Lower leg skin (tissue), 4 donors: ENCODE data around the gene TRIM9. TPM values are rescaled to one million over a fixed set of nuclear protein-coding genes. Genes with fewer than 3 reads are reported as not detected.
"Not testable (repeated sequence)": the region's sequence is repeated elsewhere in the genome, so short reads cannot be mapped to it uniquely, and the experiment has no call there.

ENCODE experiments used
- DNase-seq, 2 donors: peaks; one replicate each; pipeline ENCODE4 v3.0.0-alpha.2; 2019; ENCODE audit warnings: low spot score in 2 of 2
- H3K4me3 ChIP-seq: fragments of 200-600 bp; sonication (generic); 2 replicates; pipeline ENCODE4 v1.5.1; 2017; ENCODE audit warnings: mild to moderate bottlenecking, low read depth; ENCODE audit not compliant: poor library complexity, severe bottlenecking
- CTCF ChIP-seq, 3 donors: fragments of 450-650 bp; IDR thresholded peaks; one replicate each; pipeline ENCODE4 v1.5.1; 2016; ENCODE audit warnings: antibody characterized with exemption in 3 of 3, mild to moderate bottlenecking in 3 of 3, moderate library complexity in 2 of 3
- POLR2A ChIP-seq, 2 donors: fragments of 450-650 bp; IDR thresholded peaks; one replicate each; pipeline ENCODE4 v1.6.1; 2016 to 2017; ENCODE audit warnings: antibody characterized with exemption in 2 of 2, mild to moderate bottlenecking in 1 of 2, moderate library complexity in 1 of 2
- WGBS, 2 donors: methylation state at CpG; one replicate each; pipeline ENCODE4 v1.1.5; 2018; 5-methylcytosine and 5-hydroxymethylcytosine counted together
- intact Hi-C: fragments of 100-400 bp; cut with DNase I; formaldehyde crosslinking; loops from one replicate; pipeline ENCODE4 v1.15.0; 2023; ENCODE audit warnings: low total_unique reads
- total RNA-seq, 4 donors: library from RNA; depleted of rRNA; stranded (reverse); fragments of >200 nt; gene quantifications; one replicate each; pipeline ENCODE4 v1.1.0, GENCODE V29; 2016

Gene TRIM9
- total RNA-seq, 4 donors from 2014 or later = 0.76 to 3.0 (median 1.4) TPM

- DNase-seq = peak; percentile 47 to 92
- intact Hi-C loops = no loop called here
- TF ChIP-seq CTCF (IDR thresholded peaks at IDR 0.05) = no peak
- no peak for TF ChIP-seq POLR2A (IDR thresholded peaks at IDR 0.05)
- peak overlapping the region; percentile 71 for H3K4me3 ChIP-seq
- 11 to 12% methylated on average over 17 to 25 of the region's 26 CpGs for WGBS, 2 donors
Observed at GRCh38 chr14:50943261-50943942, 151.5 kb downstream of the TRIM9 start.

- H3K4me3 ChIP-seq, intact Hi-C loops, DNase-seq: not testable (repeated sequence)
- 92 to 96% methylated on average over 8 of the region's 8 CpGs for WGBS, 2 donors
Observed at GRCh38 chr14:50941638-50942037, 153.3 kb downstream of the TRIM9 start.

GRCh38 chr14:50941151-50941550, 153.8 kb downstream of the TRIM9 start:
- 49 to 62% methylated on average over 6 of the region's 6 CpGs for WGBS, 2 donors
- no peak overlapping the region for H3K4me3 ChIP-seq
- TF ChIP-seq POLR2A (IDR thresholded peaks at IDR 0.05) (no peak), CTCF (IDR thresholded peaks at IDR 0.05) (no peak)
- intact Hi-C loops = no loop called here
- DNase-seq = no peak

GRCh38 chr14:50937800-50938199, 157.1 kb downstream of the TRIM9 start:
- intact Hi-C loops = no loop called here
- 61 to 65% methylated on average over 4 of the region's 4 CpGs for WGBS, 2 donors
- TF ChIP-seq POLR2A (IDR thresholded peaks at IDR 0.05) (no peak), CTCF (IDR thresholded peaks at IDR 0.05) (no peak)

GRCh38 chr14:50937325-50937724, 157.6 kb downstream of the TRIM9 start:
- intact Hi-C loops = no loop called here
- H3K4me3 ChIP-seq = no peak overlapping the region
- 24 to 27% methylated on average over 2 of the region's 2 CpGs for WGBS, 2 donors
- no peak for DNase-seq
- no peak for TF ChIP-seq POLR2A (IDR thresholded peaks at IDR 0.05)
- no peak for TF ChIP-seq CTCF (IDR thresholded peaks at IDR 0.05)

More at GRCh38 chr14:50937800-50938199, 157.1 kb downstream of the TRIM9 start:
- DNase-seq = no peak
- H3K4me3 ChIP-seq = no peak overlapping the region

GRCh38 chr14:50936882-50937281, 158.0 kb downstream of the TRIM9 start:
- no peak for DNase-seq
- H3K4me3 ChIP-seq = no peak overlapping the region
- TF ChIP-seq CTCF (IDR thresholded peaks at IDR 0.05) = no peak
- no peak for TF ChIP-seq POLR2A (IDR thresholded peaks at IDR 0.05)
- intact Hi-C loops = no loop called here
- 62 to 65% methylated on average over 2 of the region's 2 CpGs for WGBS, 2 donors
